DOHH2 (cell line): ENCODE results near the gene CAMK1G.

Source experiments
- EZH2phosphoT487 ChIP-seq: fragments of 200-600 bp; sonication (generic); IDR thresholded peaks from 2 replicates; pipeline ENCODE4 v1.6.1; 2017; ENCODE audit warnings: borderline replicate concordance, mild to moderate bottlenecking, antibody characterized with exemption, low read length, moderate library complexity, mixed read lengths
- TF ChIP-seq, protein P1 (sequence below): fragments of 200-600 bp; sonication (generic); IDR thresholded peaks from one replicate; pipeline ENCODE4 v1.5.1; 2014; ENCODE audit warnings: antibody characterized with exemption, mild to moderate bottlenecking, low read depth, low read length; ENCODE audit not compliant: poor library complexity, severe bottlenecking

DNA sequence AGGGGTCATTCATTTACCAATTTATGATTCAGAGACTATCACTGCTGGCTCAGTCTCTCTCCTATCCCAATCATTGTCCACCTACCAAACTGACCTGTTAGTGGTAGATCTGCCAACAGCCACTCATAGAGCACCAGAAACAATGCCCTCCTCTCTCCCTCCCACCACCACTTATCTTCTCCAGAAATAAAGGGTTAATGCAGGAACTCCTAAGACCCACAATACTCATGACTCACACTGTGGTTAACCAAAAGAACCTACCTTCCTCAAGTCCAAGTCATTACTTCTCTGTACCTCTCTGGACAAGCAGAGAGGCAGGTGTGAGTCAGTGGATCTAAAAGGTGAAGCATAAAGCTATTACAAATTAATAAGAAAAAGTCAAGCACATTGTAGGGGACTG is 40.9 kb upstream of the CAMK1G start:
- TF ChIP-seq, protein P1, sequence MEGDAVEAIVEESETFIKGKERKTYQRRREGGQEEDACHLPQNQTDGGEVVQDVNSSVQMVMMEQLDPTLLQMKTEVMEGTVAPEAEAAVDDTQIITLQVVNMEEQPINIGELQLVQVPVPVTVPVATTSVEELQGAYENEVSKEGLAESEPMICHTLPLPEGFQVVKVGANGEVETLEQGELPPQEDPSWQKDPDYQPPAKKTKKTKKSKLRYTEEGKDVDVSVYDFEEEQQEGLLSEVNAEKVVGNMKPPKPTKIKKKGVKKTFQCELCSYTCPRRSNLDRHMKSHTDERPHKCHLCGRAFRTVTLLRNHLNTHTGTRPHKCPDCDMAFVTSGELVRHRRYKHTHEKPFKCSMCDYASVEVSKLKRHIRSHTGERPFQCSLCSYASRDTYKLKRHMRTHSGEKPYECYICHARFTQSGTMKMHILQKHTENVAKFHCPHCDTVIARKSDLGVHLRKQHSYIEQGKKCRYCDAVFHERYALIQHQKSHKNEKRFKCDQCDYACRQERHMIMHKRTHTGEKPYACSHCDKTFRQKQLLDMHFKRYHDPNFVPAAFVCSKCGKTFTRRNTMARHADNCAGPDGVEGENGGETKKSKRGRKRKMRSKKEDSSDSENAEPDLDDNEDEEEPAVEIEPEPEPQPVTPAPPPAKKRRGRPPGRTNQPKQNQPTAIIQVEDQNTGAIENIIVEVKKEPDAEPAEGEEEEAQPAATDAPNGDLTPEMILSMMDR = no peak
- TF ChIP-seq EZH2phosphoT487 = no peak
